ENCODE measurements around the gene CACNA1I. TPM values are rescaled to one million over a fixed set of nuclear protein-coding genes. Genes with fewer than 3 reads are reported as not detected.

The CACNA1I gene
- total and polyA plus RNA-seq, 2 donors (not counting 1 experiment from before 2014, with no cell fraction given), result 0.07 to 0.25 TPM

DNA sequence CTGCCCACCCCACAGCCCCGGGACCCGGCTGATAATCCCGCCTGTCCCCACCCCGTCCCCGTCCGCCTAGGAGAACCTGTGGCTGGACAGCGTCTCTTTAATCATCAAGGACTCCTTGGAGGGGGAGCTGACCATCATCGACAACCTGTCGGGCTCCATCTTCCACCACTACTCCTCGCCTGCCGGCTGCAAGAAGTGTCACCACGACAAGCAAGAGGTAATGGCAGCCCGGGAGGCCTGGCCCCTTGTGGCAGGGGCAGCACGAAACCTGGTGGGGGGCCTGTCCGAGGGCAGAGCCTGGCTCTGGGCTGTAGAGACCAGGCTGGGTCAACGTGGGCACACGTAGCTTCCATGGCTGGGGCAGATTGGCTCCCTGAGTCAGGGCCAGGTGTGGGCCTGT is 109.1 kb downstream of the CACNA1I start:
- ATAC-seq (ENCODE audit: low read depth), result no peak
- Histone ChIP-seq H3K27me3 (replicated peaks in 1 of 4; ENCODE audit: control extremely low read depth in 1 of 4, control insufficient read depth in 3 of 4, insufficient read depth in 4 of 4, low read length in 3 of 4) (peaks cover 0 to 14% (median 2%) of the 10 kb centered on the region in 4 experiments), H4K20me1 (ENCODE audit: control insufficient read depth, insufficient read depth, low read length, poor library complexity, severe bottlenecking) (no peaks in the 10 kb centered on the region), H3K4me3 (ENCODE audit: control extremely low read depth in 1 of 5, extremely low read depth in 1 of 5, insufficient read depth in 1 of 5, low read depth in 2 of 5, low read length in 4 of 5) (no peak overlapping the region), H2AFZ (ENCODE audit: insufficient read depth, low read depth, low read length, poor library complexity, severe bottlenecking) (no peak overlapping the region), H3K79me2 (ENCODE audit: control insufficient read depth, insufficient read depth, low read length) (no peaks in the 10 kb centered on the region), H3K36me3 (replicated peaks in 1 of 2; ENCODE audit: control extremely low read depth in 1 of 2, control insufficient read depth in 1 of 2, extremely low read depth in 1 of 2, insufficient read depth in 2 of 2, low read length in 1 of 2) (no peaks in the 10 kb centered on the region), H3K9me3 (ENCODE audit: control extremely low read depth in 1 of 3, control insufficient read depth in 2 of 3, insufficient read depth in 1 of 3, low read length in 2 of 3) (peaks cover 0 to 13% (median 0%) of the 10 kb centered on the region in 3 donors), H3K27ac (ENCODE audit: low read length in 2 of 2) (no peak overlapping the region), H3K4me1 (ENCODE audit: control insufficient read depth in 2 of 2, insufficient read depth in 2 of 2, low read length in 2 of 2) (no peaks in the 10 kb centered on the region), H3K9ac (ENCODE audit: low read length) (no peak overlapping the region), H3K4me2 (replicated peaks; ENCODE audit: low read depth, low read length, poor library complexity, severe bottlenecking) (no peak overlapping the region)
- no peaks in the 10 kb centered on the region for H3K4me1 Mint-ChIP-seq
- WGBS (ENCODE audit: insufficient coverage), result 96% methylated on average over 17 of the region's 17 CpGs
- TF ChIP-seq EZH2 (IDR thresholded peaks at IDR 0.05; ENCODE audit: borderline replicate concordance, insufficient read depth, low read depth, low read length, poor library complexity, severe bottlenecking), result no peak
- TF ChIP-seq, protein P1, sequence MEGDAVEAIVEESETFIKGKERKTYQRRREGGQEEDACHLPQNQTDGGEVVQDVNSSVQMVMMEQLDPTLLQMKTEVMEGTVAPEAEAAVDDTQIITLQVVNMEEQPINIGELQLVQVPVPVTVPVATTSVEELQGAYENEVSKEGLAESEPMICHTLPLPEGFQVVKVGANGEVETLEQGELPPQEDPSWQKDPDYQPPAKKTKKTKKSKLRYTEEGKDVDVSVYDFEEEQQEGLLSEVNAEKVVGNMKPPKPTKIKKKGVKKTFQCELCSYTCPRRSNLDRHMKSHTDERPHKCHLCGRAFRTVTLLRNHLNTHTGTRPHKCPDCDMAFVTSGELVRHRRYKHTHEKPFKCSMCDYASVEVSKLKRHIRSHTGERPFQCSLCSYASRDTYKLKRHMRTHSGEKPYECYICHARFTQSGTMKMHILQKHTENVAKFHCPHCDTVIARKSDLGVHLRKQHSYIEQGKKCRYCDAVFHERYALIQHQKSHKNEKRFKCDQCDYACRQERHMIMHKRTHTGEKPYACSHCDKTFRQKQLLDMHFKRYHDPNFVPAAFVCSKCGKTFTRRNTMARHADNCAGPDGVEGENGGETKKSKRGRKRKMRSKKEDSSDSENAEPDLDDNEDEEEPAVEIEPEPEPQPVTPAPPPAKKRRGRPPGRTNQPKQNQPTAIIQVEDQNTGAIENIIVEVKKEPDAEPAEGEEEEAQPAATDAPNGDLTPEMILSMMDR (IDR thresholded peaks at IDR 0.05), result no peak
- ChIA-PET CTCF (no interaction called here), POLR2A (no interaction called here)
- no peak overlapping the region for H3K27ac Mint-ChIP-seq
- DNase-seq, result no peak
- intact Hi-C loops (cut with micrococcal nuclease), result no loop called here
- H3K27me3 Mint-ChIP-seq, result peaks cover 21% of the 10 kb centered on the region
- H3K9me3 Mint-ChIP-seq (ENCODE audit: insufficient read depth), result no peaks in the 10 kb centered on the region
- no peak overlapping the region for H3K4me3 Mint-ChIP-seq

DNA sequence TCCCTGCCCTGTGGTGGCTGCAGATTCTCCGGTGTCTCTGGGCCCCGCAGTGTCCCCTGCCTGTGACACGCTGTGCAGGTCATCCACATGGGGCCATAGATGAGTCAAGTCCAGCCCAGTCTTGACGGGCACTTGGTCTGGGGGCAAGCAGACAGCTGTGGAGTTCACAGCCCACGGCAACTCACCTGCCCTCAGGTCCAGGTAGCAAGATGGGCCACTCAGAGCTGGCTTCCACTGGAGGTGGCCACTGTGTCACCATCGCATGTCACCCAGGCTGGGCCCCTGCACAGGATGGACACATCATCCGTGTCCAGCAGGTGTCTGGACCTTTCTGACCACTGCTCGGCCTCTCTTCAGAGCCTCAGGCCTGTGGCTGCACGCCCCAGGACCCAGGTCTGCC is 109.9 kb downstream of the CACNA1I start:
- Histone ChIP-seq H3K4me1 (ENCODE audit: control insufficient read depth in 2 of 2, insufficient read depth in 2 of 2, low read length in 2 of 2) (peaks cover 2% of the 10 kb centered on the region in 2 donors), H3K9ac (ENCODE audit: low read length) (no peak overlapping the region), H4K20me1 (ENCODE audit: control insufficient read depth, insufficient read depth, low read length, poor library complexity, severe bottlenecking) (no peaks in the 10 kb centered on the region), H3K27ac (ENCODE audit: low read length in 2 of 2) (no peak overlapping the region), H3K4me2 (replicated peaks; ENCODE audit: low read depth, low read length, poor library complexity, severe bottlenecking) (no peak overlapping the region), H3K9me3 (ENCODE audit: control extremely low read depth in 1 of 3, control insufficient read depth in 2 of 3, insufficient read depth in 1 of 3, low read length in 2 of 3) (peaks cover 0 to 13% (median 0%) of the 10 kb centered on the region in 3 donors), H2AFZ (ENCODE audit: insufficient read depth, low read depth, low read length, poor library complexity, severe bottlenecking) (no peak overlapping the region), H3K36me3 (replicated peaks in 1 of 2; ENCODE audit: control extremely low read depth in 1 of 2, control insufficient read depth in 1 of 2, extremely low read depth in 1 of 2, insufficient read depth in 2 of 2, low read length in 1 of 2) (no peaks in the 10 kb centered on the region), H3K79me2 (ENCODE audit: control insufficient read depth, insufficient read depth, low read length) (no peaks in the 10 kb centered on the region), H3K27me3 (replicated peaks in 1 of 4; ENCODE audit: control extremely low read depth in 1 of 4, control insufficient read depth in 3 of 4, insufficient read depth in 4 of 4, low read length in 3 of 4) (peaks cover 0 to 17% (median 4%) of the 10 kb centered on the region in 4 experiments), H3K4me3 (ENCODE audit: control extremely low read depth in 1 of 5, extremely low read depth in 1 of 5, insufficient read depth in 1 of 5, low read depth in 2 of 5, low read length in 4 of 5) (no peak overlapping the region)
- CTCF ChIA-PET, result interaction anchor here (0.6 kb wide), 1 partner anchor 15 kb away, joined by 3 read pairs; no protein-coding TSS in a partner anchor
- H3K4me3 Mint-ChIP-seq, result no peak overlapping the region
- POLR2A ChIA-PET, result no interaction called here
- peaks cover 2% of the 10 kb centered on the region for H3K4me1 Mint-ChIP-seq
- ATAC-seq (ENCODE audit: low read depth) (no peak), DNase-seq (no peak)
- intact Hi-C loops (cut with micrococcal nuclease), result no loop called here
- H3K27me3 Mint-ChIP-seq, result peaks cover 24% of the 10 kb centered on the region
- 87% methylated on average over 9 of the region's 9 CpGs for WGBS (ENCODE audit: insufficient coverage)
- H3K9me3 Mint-ChIP-seq (ENCODE audit: insufficient read depth), result no peaks in the 10 kb centered on the region
- TF ChIP-seq, protein P1 (IDR thresholded peaks at IDR 0.05), result no peak
- TF ChIP-seq EZH2 (IDR thresholded peaks at IDR 0.05; ENCODE audit: borderline replicate concordance, insufficient read depth, low read depth, low read length, poor library complexity, severe bottlenecking), result no peak
- H3K27ac Mint-ChIP-seq, result no peak overlapping the region

Data from B cell (primary cell).